IPS-18a (cell line): ENCODE measurements around the gene CDH4.
"Not testable (repeated sequence)": the region's sequence is repeated elsewhere in the genome, so short reads cannot be mapped to it uniquely, and the experiment has no call there.

Source experiments
- H3K27ac ChIP-seq: one replicate; pipeline ENCODE4 v1.5.1; 2013; ENCODE audit warnings: low read length
- H3K27me3 ChIP-seq: one replicate; pipeline ENCODE4 v1.6.1; 2013; ENCODE audit warnings: mild to moderate bottlenecking, low read length; ENCODE audit not compliant: control insufficient read depth, insufficient read depth
- H3K36me3 ChIP-seq: one replicate; pipeline ENCODE4 v1.6.1; 2013; ENCODE audit warnings: low read depth, low read length; ENCODE audit not compliant: control insufficient read depth
- H3K4me1 ChIP-seq: one replicate; pipeline ENCODE4 v1.6.1; 2013; ENCODE audit warnings: low read depth, low read length; ENCODE audit not compliant: control insufficient read depth
- H3K4me3 ChIP-seq: one replicate; pipeline ENCODE4 v1.5.1; 2013; ENCODE audit warnings: low read length
- H3K9ac ChIP-seq: one replicate; pipeline ENCODE4 v1.6.1; 2013; ENCODE audit warnings: mild to moderate bottlenecking, low read length, moderate library complexity
- H3K9me3 ChIP-seq: one replicate; pipeline ENCODE4 v1.6.1; 2013; ENCODE audit warnings: low read depth, low read length; ENCODE audit not compliant: control insufficient read depth

Gene CDH4

DNA sequence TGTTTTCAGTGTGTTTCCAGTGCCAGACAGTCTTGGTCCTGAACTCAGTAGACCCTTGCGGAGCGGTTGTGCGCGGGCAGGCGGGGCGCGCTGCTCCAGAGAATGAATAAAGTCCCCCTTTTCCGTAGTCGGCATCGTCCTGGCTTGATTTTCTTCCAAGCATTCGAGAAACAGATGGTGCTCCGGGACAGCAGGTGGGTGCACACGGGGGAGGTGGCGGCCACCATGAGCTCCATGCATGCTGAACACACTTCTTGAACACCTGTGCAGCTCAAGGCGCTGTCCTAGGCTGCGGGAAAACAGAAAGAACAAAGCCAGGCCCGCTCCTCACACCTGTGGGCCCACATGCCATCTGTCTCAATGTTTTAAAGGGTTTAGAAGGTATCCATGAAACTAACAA, 688.4 kb downstream of the CDH4 start:
- no peak overlapping the region for H3K9ac ChIP-seq
- no peak overlapping the region for H3K27ac ChIP-seq
- no peaks in the 10 kb centered on the region for H3K9me3 ChIP-seq
- H3K27me3 ChIP-seq, result no peaks in the 10 kb centered on the region
- H3K4me3 ChIP-seq, result no peak overlapping the region
- H3K36me3 ChIP-seq, result no peaks in the 10 kb centered on the region
- H3K4me1 ChIP-seq, result no peaks in the 10 kb centered on the region

DNA sequence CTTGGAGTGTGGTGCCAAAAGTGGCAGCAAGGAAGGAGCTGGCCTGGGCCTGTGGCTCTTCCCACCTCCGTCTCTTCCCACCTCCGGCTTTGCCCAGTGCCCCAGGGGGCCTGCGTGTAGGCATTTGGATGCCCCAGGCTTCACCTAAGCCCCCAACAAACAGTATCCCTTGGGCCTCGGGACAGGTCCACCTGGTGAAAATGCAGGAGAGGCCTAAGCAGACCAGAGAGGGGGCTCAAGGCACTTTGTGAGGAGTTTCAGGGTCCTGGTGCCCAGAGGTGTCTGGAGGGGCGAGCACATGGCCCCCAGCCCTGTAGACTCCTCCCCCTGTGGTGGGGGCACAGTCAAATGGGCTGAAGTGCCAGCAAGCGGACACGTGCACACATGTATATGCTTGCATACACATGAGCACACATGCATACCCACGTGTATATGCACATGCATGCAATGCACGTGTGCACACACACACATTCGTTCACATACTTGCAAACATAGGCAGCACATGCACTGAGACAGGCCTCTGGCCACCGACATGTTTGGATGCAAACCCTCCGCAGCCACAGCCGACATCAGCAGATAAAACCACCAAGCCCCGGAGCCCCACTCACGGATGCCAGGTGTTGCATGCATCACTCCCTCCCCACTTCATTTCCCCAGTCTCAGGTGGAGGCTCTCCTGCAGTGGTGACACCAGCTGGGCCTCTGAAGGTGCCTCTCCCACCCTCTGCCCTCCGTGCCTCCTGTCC, 689.1 kb downstream of the CDH4 start:
- Histone ChIP-seq H3K36me3 (no peaks in the 10 kb centered on the region), H3K4me3 (no peak overlapping the region), H3K27me3 (no peaks in the 10 kb centered on the region), H3K27ac (no peak overlapping the region), H3K9me3 (no peaks in the 10 kb centered on the region), H3K9ac (no peak overlapping the region), H3K4me1 (no peaks in the 10 kb centered on the region)

DNA sequence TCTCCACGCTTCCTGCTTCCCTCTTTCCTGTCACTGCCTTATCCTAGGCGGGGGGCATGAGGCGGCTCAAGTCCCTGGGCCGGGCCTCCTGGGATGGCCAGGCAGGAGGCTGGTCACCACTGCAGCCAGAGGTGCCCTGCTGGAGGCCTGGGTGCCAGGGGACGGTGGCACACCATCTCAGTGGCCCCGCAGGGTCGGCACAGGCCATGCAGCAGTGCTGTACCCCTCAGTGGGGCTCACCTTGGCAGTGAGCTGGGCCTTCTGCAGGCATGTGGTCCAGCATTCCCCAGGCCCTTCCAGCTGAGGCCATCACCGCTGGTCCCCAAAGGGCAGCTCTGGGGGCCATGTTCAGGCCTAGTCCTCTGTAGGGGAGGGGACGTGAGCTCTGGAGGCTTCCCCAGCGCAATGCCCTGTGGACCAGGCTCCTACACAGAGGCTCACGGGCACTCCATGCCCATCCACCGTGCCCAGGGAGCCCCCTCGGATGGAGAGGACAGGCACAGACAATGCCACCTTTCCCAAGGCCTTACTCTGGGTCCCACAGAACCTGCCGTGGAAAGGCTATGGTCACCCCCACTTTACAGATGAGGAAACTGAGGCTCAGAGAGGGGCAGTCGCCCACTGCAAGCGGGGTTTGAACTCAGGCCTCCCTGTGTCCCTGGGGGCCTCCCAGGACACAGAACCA, 689.8 kb downstream of the CDH4 start:
- Histone ChIP-seq H3K36me3 (no peaks in the 10 kb centered on the region), H3K4me3 (no peak overlapping the region), H3K9ac (no peak overlapping the region), H3K4me1 (no peaks in the 10 kb centered on the region), H3K27ac (no peak overlapping the region), H3K27me3 (no peaks in the 10 kb centered on the region), H3K9me3 (no peaks in the 10 kb centered on the region)

DNA sequence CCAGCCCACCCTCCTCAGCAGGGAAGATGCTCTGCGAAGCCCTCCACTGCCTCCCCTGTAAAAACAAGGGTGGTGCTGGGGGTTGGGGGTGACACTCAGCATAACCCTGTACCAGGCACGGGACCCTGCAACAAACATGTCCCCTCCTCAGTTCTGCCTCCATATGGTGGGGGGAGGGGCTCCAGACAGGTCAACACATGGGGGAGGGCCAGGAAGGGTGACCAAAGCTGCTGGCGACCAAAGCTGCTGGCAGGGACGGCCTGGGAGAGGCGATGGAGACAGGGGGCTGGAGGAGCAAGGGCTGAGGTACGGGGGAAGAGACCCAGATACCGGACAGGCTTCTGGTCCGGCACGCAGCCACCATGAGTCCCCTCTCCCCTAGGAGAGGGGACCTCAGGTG, 690.5 kb downstream of the CDH4 start:
- Histone ChIP-seq H3K9me3 (no peaks in the 10 kb centered on the region), H3K9ac (no peak overlapping the region), H3K36me3 (no peaks in the 10 kb centered on the region), H3K4me3 (no peak overlapping the region), H3K27me3 (no peaks in the 10 kb centered on the region), H3K4me1 (no peaks in the 10 kb centered on the region), H3K27ac (no peak overlapping the region)

DNA sequence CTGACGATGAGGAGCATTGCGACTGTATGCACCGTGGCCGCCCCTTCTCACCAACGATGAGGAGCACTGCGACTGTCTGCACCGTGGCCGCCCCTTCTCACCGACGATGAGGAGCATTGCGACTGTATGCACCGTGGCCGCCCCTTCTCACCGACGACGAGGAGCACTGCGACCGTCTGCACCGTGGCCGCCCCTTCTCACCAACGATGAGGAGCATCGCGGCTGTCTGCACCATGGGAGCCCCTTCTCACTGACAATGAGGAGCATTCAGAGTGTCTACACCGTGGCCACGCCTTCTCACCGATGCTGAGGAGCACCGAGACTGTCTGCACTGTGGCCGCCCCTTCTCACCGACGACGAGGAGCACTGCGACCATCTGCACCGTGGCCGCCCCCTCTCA, 692.9 kb downstream of the CDH4 start:
- H3K4me3 ChIP-seq, H3K4me1 ChIP-seq, H3K9me3 ChIP-seq, H3K9ac ChIP-seq, H3K27me3 ChIP-seq, H3K36me3 ChIP-seq, H3K27ac ChIP-seq: not testable (repeated sequence)

DNA sequence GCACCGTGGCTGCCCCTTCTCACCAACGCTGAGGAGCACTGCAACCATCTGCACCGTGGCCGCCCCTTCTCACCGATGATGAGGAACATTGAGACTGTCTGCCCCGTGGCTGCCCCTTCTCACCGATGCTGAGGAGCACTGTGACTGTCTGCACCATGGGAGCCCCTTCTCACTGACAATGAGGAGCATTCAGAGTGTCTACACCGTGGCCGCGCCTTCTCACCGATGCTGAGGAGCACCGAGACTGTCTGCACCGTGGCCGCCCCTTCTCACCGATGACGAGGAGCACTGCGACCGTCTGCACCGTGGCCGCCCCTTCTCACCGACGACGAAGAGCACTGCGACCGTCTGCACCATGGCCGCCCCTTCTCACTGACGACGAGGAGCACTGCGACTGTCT, 693.4 kb downstream of the CDH4 start:
- H3K27ac ChIP-seq, H3K4me3 ChIP-seq, H3K27me3 ChIP-seq, H3K9ac ChIP-seq, H3K36me3 ChIP-seq, H3K9me3 ChIP-seq, H3K4me1 ChIP-seq: not testable (repeated sequence)

DNA sequence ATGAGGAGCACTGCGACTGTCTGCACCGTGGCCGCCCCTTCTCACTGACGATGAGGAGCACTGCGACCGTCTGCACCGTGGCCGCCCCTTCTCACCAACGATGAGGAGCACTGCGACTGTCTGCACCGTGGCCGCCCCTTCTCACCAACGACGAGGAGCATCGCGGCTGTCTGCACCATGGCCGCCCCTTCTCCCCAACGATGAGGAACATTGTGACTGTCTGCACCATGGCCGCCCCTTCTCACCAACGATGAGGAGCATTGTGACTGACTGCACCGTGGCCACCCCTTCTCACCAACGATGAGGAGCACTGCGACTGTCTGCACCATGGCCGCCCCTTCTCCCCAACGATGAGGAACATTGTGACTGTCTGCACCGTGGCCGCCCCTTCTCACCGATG, 696.0 kb downstream of the CDH4 start:
- H3K4me3 ChIP-seq, H3K27ac ChIP-seq, H3K9me3 ChIP-seq, H3K36me3 ChIP-seq, H3K9ac ChIP-seq, H3K27me3 ChIP-seq, H3K4me1 ChIP-seq: not testable (repeated sequence)

DNA sequence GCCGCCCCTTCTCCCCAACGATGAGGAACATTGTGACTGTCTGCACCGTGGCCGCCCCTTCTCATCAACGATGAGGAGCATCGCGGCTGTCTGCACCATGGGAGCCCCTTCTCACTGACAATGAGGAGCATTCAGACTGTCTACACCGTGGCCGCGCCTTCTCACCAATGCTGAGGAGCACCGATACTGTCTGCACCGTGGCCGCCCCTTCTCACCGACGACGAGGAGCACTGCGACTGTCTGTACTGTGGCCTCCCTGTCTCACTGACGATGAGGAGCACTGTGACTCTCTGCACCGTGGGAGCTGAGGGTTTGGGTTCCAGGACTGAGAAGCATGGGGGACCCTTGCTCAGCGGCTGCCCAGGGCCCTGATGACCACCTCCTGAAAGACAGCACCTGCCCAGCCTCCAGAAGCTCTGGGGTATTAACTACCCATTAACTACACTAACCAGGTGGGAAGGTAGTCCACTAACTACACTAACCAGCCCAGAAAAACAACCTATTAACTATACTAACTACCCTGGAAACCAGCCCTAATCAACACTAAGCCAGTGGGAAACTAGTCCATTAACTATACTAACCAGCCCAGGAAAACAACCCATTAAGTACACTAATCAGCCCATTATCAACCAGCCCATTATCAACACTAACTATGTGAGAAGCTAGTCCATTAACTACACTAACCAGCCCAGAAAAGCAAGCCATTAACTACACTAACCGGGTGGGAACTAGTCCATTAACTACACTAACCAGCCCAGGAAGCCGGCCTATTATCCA, 696.7 kb downstream of the CDH4 start:
- no peaks in the 10 kb centered on the region for H3K4me1 ChIP-seq
- H3K27me3 ChIP-seq, result no peaks in the 10 kb centered on the region
- H3K36me3 ChIP-seq, result no peaks in the 10 kb centered on the region
- no peaks in the 10 kb centered on the region for H3K9me3 ChIP-seq
- H3K9ac ChIP-seq, result no peak overlapping the region
- H3K4me3 ChIP-seq, result no peak overlapping the region
- H3K27ac ChIP-seq, result no peak overlapping the region

DNA sequence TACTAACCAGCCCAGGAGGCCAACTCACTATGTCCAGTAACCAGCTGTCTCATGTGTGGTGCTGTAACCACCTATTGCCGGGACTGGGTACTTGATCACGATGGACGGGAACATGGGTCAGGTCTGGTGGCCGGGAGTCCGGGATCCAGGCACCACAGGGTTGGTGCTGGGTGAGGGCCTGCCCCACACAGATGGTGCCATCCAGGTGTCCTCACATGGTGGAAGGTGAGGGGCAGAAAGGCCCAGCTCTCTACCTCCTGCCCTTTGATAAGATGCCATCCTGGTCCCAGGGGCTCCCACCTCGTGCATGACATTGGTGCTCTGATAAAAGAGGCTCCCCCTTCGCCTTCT, 697.3 kb downstream of the CDH4 start:
- Histone ChIP-seq H3K36me3 (no peaks in the 10 kb centered on the region), H3K9ac (no peak overlapping the region), H3K9me3 (no peaks in the 10 kb centered on the region), H3K27ac (no peak overlapping the region), H3K27me3 (no peaks in the 10 kb centered on the region), H3K4me3 (no peak overlapping the region), H3K4me1 (no peaks in the 10 kb centered on the region)

DNA sequence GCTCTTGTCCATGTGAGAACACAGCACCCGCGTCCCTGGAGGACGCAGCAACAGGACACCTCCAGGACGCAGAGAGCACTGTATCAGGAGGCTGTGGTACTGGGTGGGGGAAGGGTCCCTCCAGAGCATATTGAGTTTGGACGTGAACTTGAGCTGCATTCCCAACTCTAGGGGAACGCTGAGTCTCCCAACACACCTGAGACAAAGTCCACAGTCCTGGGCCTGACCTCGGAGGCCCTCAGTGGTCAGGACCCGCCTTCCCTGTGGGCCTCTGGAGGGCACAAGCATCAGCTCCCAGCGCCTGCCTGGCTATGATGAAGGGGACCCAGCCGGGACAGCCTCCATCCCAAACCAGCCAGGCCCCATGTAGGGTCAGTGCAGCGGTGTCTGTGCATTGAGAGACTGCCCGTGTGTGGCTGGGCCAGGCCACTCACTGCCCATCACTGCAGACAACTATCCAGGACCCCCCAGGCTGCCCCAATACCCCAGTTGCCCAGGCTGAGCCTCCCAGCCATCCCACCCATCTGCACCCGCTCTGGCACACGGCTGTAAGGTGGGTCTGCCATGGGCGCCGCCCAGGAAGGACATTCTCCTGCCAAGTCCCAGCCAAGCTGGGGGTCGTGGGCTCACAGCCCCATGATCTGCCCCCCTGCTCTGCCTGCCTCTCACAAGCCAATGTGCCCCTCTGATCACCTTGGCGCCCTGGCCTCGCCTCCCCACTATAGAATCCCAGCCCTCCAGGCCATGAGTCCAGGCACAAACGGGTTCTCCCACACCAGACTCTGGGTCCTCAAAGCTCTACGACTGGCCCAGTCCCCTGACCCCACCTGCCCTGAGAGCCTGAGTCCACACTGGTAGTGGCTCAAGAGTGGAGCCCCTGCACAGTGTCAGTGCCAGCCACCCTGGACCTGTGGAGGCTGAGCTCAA, 697.9 kb downstream of the CDH4 start:
- Histone ChIP-seq H3K9me3 (no peaks in the 10 kb centered on the region), H3K27me3 (no peaks in the 10 kb centered on the region), H3K4me3 (no peak overlapping the region), H3K36me3 (no peaks in the 10 kb centered on the region), H3K4me1 (no peaks in the 10 kb centered on the region), H3K27ac (no peak overlapping the region), H3K9ac (no peak overlapping the region)

DNA sequence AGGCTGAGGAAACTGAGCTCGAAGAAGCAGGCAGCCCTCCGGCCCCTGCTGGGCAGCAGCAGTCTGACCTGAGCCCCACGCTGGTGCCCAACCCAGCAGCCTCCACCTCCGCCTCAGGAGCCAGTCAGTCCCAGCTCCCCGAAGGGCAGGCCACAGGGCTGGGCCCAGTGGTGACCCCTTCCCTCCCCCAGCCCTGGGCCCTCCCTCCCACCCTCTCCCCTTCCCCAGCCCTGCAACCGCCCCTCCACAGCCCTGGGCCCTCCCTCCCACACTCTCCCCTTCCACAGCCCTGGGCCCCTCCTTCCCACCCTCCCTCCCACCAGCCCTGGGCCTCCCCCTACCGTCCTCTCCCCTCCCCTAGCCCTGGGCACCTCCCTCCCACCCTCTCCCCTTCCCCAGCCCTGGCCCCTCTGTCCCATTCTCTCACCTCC, 698.6 kb downstream of the CDH4 start:
- no peaks in the 10 kb centered on the region for H3K36me3 ChIP-seq
- H3K27me3 ChIP-seq, result no peaks in the 10 kb centered on the region
- H3K9me3 ChIP-seq, result no peaks in the 10 kb centered on the region
- no peaks in the 10 kb centered on the region for H3K4me1 ChIP-seq
- no peak overlapping the region for H3K27ac ChIP-seq
- no peak overlapping the region for H3K9ac ChIP-seq
- H3K4me3 ChIP-seq, result no peak overlapping the region
